Fibroblast of the conjunctiva (primary cell): ENCODE results near the gene CBX7.

Source experiments
- DNase-seq: peaks from one replicate; pipeline ENCODE4 v3.0.0-alpha.2; 2010; ENCODE audit warnings: low read depth

The CBX7 gene

GRCh38 chr22:39091126-39092081, 61.1 kb downstream of the CBX7 start:
- DNase-seq, result no peak

- DNase-seq, result no peak
Measured at GRCh38 chr22:39090426-39091064, 61.9 kb downstream of the CBX7 start.

- DNase-seq, result no peak
Measured at GRCh38 chr22:39089928-39090327, 62.6 kb downstream of the CBX7 start.

- DNase-seq, result no peak
Measured at GRCh38 chr22:39088685-39089032, 63.8 kb downstream of the CBX7 start.

GRCh38 chr22:39087881-39088684, 64.4 kb downstream of the CBX7 start:
- no peak for DNase-seq

GRCh38 chr22:39087098-39087497, 65.4 kb downstream of the CBX7 start:
- DNase-seq, result no peak

GRCh38 chr22:39084666-39085065, 67.8 kb downstream of the CBX7 start:
- no peak for DNase-seq

GRCh38 chr22:39083212-39084165, 69.0 kb downstream of the CBX7 start:
- no peak for DNase-seq

GRCh38 chr22:39081598-39081997, 70.9 kb downstream of the CBX7 start:
- DNase-seq, result no peak

- DNase-seq, result no peak
Measured at GRCh38 chr22:39081016-39081415, 71.5 kb downstream of the CBX7 start.
